Stimulated activated CD4-positive, alpha-beta T cell treated with anti-CD3 and anti-CD28 coated beads, TNF-alpha, amount 100 ng/mL, for 24 hours (primary cell): ENCODE measurements around the gene LRP3.
"Not testable (repeated sequence)": the region's sequence is repeated elsewhere in the genome, so short reads cannot be mapped to it uniquely, and the experiment has no call there.

Experiments
- DNase-seq, 3 experiments: peaks; one replicate each; pipeline ENCODE4 v3.0.0-alpha.2; 2020; ENCODE audit warnings: low read depth in 3 of 3

The LRP3 gene

GRCh38 chr19:33176670-33177416, 17.3 kb upstream of the LRP3 start:
- peak; percentile 91 to 98 (median 93) for DNase-seq

GRCh38 chr19:33177417-33177979, 16.6 kb upstream of the LRP3 start:
- peak in 1 of 3 experiments; percentile 31 for DNase-seq

- no peak for DNase-seq
Observed at GRCh38 chr19:33186431-33187182, 7.5 kb upstream of the LRP3 start.

- DNase-seq = no peak
Observed at GRCh38 chr19:33187183-33187540, 7.0 kb upstream of the LRP3 start.

- no peak for DNase-seq
Observed at GRCh38 chr19:33189453-33189852, 4.7 kb upstream of the LRP3 start.

- DNase-seq = not testable (repeated sequence)
Observed at GRCh38 chr19:33191092-33191491, 3.0 kb upstream of the LRP3 start.

GRCh38 chr19:33191501-33191900, 2.6 kb upstream of the LRP3 start:
- no peak for DNase-seq

GRCh38 chr19:33192010-33192409, 2.1 kb upstream of the LRP3 start:
- no peak for DNase-seq

- DNase-seq = no peak
Observed at GRCh38 chr19:33193269-33193864, 763 bp upstream of the LRP3 start.

- no peak for DNase-seq
Observed at GRCh38 chr19:33194532-33194885, 379 bp downstream of the LRP3 start.

GRCh38 chr19:33194886-33195644, 935 bp downstream of the LRP3 start:
- no peak for DNase-seq

GRCh38 chr19:33195645-33196347, 1.7 kb downstream of the LRP3 start:
- no peak for DNase-seq

- no peak for DNase-seq
Observed at GRCh38 chr19:33196446-33197193, 2.5 kb downstream of the LRP3 start.

GRCh38 chr19:33197591-33198000, 3.5 kb downstream of the LRP3 start:
- no peak for DNase-seq

- no peak for DNase-seq
Observed at GRCh38 chr19:33198169-33198568, 4.0 kb downstream of the LRP3 start.

GRCh38 chr19:33199441-33200265, 5.5 kb downstream of the LRP3 start:
- DNase-seq = no peak

GRCh38 chr19:33201473-33201872, 7.3 kb downstream of the LRP3 start:
- no peak for DNase-seq

- no peak for DNase-seq
Observed at GRCh38 chr19:33201886-33202545, 7.9 kb downstream of the LRP3 start.
